Sciatic nerve (tissue), 2 donors: Measurements from ENCODE around the gene ERN1. TPM values are rescaled to one million over a fixed set of nuclear protein-coding genes. Genes with fewer than 3 reads are reported as not detected.
"Not testable (repeated sequence)": the region's sequence is repeated elsewhere in the genome, so short reads cannot be mapped to it uniquely, and the experiment has no call there.

Experiments
- ATAC-seq: fragments of 200-7000 bp; cut with Tn5 transposase; one replicate; pipeline ENCODE4 v1.9.1; 2020; ENCODE audit warnings: mild to moderate bottlenecking, moderate library complexity
- DNase-seq: peaks from one replicate; pipeline ENCODE4 v3.0.0-alpha.2; 2020; ENCODE audit warnings: low spot score
- intact Hi-C: fragments of 100-400 bp; cut with DNase I; formaldehyde crosslinking; loops from one replicate; pipeline ENCODE4 v1.14.2; 2022
- total RNA-seq: library from RNA; stranded (reverse); fragmentation: NEBNext Ultra II Directional; extraction: Animal tissue kit (Norgen Biotek cat#: 25700); gene quantifications from one replicate; pipeline ENCODE4 v1.2.1, GENCODE V29; 2021
- donor health status: DM: no; HTN: no; CAD: no.
- donor health status: DM: no; HTN: no; CAD: no.

Gene ERN1
- 22.2 TPM for total RNA-seq

DNA sequence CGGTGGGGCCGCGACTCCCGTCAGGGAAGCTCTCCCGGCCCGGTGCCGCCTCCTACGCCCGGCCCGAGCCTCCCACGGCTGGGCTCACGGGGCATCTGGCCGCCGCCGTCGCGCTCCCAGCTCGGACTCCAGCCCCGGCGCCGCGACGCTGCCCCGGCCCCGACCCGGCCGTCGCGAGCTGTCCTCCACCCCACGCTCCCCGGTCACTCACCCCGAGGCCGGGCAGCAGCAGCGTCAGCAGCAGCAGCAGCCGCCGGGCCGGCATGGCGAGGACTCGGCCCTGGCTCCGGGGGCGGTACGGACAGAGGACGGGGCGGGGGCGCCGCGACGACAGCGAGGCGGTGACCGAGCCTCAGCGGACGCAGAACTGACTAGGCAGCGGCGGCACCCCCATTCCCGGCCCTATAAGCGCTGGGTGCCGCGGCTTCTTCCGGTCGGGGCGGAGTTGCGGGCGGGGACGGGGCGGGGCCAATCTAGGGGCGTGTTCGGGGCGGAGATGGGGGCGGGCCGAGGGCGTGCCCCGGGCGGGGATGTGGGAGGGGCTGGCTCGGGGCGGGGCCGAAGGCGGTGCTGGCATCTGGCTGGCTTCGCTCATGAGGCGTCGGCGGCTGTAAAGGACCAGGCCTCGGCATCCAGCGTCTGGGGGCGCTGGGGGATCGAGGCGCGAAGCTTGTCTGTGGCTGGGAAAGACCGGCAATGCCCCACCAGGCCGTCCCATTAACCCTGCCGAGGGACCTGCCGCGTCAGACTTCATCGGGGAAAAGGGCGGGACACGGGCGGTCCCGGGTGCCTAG lies at the start of gene ERN1:
Gene ERN1, minus strand, starts transcription at position 380 of the 794 bp plus-strand sequence. Its CDS starts 115 bp downstream, at position 265.
- ATAC-seq, result peak; percentile 98
- peak; percentile 95 for DNase-seq
- intact Hi-C loops, result loop anchor here (10.0 kb wide), 2 partner anchors 65 to 105 kb away; partner anchors contain the start of gene ICAM2

DNA sequence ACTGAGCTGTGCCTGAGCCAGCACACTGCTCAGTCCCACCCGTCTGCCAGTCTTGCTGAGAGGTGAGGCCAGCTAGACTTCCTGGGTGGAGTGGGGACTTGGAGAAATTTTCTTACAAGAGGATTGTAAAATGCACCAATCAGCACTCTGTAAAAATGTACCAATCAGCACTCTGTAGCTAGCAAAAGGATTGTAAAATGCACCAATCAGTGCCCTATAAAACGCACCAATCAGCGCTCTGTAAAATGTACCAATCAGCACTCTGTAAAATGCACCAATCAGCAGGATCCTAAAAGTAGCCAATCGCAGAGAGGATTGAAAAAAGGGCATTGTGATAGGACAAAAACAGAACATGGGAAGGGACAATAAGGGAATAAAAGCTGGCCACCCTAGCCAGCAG lies 49.1 kb upstream of the ERN1 start:
- intact Hi-C loops, DNase-seq, ATAC-seq: not testable (repeated sequence)

DNA sequence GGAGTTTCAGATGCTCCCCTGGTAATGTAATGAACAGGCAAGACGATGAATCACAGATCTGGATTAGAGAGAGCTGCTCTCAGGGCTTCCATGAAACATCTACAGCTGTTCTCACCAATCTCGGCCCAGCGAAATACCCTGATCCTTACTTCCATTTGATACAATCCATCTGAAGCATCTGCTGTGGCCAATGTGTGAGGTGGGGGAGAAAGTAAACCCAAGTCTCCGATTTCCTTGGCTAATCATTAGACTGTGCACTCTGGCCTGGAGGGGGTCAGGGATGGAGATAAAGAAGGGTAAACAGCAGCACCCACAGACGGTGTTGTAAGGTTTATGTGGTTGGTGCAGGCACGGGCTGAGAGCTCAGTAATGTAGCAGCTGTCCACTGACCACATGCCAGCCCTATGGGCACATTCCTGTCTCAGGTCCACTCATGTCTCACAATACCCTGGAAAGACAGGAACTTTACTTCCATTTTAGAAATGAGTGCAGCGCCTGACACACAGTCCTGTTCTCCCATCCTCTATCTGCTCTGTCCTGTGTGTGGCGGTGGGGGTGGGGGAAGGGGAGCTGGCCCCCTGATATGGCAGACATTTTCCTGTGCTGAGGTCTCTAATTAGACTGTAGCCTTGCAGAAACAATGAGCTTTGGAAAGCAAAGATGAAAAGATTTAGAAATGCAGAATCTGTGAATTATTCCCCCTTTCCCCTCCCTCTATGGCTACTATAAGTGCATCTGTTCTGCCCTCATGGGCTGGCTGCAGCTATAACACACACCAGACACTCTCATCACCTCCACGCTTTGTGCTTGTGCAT lies 48.3 kb upstream of the ERN1 start:
- DNase-seq, result no peak
- intact Hi-C loops, result no loop called here
- ATAC-seq, result no peak

DNA sequence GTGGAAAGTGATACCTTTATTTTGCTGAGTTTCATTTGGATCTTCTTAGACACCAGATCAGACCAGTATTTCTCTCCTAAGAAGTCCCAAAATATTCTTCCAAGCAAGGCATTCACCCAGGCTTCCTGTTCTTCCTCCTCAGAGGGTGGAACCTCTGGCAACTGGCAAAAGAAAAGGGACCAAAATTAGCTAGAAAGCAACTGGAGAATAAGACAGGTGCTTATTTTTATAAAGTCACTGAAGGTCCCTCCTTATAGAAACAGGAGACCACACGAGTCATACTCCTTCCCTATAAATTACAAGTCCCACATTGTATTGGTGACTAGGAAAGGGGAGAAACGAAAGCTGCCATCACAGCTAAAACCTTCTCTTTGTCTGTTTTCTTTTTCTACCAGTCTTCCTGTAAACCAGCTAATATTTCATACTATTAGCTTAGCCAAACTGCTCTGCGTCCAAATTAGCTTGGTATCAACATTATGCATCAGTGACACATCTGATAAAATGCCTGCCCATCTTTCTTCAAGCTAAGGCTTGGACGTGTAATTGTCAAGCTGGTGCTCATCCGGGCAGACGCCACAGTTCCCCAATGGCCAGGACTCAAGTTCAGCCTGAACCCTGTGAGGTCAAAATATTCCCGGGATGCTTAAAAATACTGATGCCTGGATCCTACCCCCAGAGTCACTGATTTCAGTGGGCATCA lies 47.5 kb upstream of the ERN1 start:
- DNase-seq, result no peak
- intact Hi-C loops, result no loop called here
- ATAC-seq, result no peak

DNA sequence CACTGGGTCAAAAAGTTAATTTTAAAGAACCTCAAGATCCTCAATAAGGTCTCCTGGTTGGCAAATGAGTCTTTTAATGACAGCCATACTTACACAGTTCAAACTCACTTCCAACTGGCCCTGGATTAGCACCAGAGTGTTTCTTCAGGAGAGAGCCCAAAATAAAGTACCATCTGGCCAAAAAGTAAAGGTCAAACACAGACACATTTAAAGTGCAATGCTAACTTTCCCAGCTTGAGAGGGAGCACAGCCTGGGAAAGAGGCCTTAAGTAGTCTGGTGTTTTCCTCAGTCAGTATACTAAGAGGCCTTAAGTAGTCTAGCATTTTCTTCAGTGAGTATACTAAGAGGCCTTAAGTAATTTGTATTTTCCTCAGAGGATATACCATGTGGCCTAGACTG lies 46.6 kb upstream of the ERN1 start:
- ATAC-seq (peak; percentile 74), DNase-seq (no peak)
- intact Hi-C loops, result no loop called here

DNA sequence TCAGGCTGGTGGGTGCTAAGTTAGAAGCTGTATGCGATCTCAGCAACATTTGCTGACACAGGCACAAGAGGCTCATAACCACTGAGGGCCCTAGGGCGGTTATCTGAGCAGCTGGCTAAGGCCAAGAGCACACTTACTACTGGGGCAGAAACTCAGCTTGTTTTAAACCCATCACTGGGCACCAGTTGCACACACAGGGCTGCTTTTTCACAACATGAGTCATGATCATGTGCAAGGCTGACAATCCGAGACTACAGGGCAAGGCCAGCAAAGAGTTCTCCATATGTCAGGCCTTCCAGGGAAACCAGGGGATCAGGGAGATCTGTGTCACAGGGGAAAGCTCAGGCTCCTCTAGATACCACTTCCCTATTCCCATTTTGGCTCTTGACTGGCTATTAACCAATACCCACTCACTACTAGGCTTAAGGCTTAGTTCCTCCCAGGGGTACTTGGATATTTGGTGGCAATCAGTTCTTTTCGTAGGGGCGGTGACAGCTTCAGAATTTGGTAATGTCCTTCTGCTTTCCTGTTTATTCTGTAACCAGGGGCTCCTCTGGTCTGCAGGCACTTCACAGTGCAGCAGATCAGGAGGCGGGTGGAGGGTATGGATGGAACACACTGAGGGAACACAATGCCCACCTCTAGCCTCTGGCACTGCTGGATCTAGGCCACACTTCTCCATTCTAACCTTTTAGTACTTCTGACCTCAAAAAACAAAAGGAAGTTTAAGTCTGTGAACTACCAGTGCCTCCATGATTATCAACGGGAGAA lies 44.9 kb upstream of the ERN1 start:
- peak; percentile 81 for ATAC-seq

DNA sequence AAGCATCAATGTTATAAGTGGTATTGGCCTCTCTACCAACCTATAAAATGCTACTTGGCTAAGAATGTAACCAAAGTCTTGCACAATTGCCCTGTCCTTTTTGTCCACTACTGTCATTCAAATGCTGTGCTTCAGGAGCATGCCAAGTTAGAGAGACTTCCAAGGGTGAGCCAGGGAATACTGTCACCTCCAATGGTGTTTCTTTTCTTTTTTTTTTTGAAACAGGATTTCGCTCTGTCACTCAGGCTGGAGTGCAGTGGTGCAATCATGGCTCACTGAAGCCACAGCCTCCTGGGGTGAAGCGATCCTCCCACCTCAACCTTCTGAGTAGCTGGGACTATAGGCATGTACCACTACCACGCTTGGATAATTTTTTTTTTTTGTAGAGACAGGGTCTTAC lies 43.7 kb upstream of the ERN1 start:
- ATAC-seq, result no peak
- no peak for DNase-seq
- intact Hi-C loops, result no loop called here

More for the DNA sequence above, 44.9 kb upstream of the ERN1 start:
- intact Hi-C loops, result no loop called here
- no peak for DNase-seq

DNA sequence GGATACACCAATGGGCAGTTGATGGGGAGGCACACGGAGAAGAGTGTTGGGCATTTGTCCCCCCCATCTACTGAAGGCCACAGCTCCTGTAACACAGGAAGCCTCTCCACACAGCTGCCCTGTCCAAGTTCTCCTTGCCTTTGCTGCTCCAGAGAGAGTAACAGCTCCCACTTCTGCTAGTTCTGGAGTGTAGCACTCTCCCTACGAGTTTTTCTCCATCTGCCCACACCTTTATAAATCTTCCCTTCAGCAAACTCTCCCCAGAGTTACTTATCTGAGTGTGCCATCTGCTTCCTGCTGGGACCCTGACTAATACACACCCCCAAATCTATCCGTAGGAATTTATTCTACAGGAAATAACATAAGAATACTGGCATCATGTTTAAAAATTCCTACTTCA lies 42.6 kb upstream of the ERN1 start:
- ATAC-seq (no peak), DNase-seq (no peak)
- intact Hi-C loops, result no loop called here

DNA sequence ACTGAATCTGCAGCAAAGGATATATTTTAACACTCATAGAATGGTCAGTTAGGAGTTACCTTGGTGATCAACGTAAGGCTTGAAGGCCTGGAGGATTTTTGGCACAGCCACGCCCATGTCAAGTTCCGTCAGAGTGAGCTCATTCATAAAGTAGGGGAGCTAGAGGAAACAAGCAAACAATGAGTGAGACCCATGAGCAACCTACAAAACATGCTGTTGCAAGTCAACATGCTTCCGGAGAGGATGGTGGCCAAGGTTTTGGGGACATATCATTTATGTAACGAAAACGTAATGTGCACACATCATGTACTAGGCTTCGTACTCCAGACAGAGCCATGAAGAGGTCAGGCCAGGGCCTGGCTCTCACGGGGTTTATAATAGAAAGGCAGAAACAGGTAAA lies 41.1 kb upstream of the ERN1 start:
- DNase-seq, result no peak
- intact Hi-C loops, result no loop called here
- no peak for ATAC-seq

DNA sequence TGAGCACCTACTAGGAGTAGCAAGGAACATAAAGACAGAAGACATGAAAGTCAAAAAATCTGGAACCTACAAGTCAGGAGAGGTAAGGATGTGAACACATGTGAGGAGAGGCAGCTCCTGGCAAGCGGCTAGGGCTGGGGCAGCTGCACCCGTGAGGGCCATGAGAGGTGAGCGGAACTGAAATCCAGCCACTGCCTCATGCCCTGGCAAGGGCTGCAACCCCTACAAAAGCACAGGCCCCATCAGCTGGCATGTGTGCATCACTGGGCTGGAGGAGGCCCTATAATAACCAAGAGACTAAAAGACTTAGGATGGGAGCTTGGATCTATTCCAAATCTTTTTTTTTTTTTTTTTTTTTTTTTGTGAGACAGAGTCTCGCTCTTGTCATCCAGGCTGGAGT lies 40.3 kb upstream of the ERN1 start:
- ATAC-seq (no peak), DNase-seq (no peak)
- intact Hi-C loops, result no loop called here

DNA sequence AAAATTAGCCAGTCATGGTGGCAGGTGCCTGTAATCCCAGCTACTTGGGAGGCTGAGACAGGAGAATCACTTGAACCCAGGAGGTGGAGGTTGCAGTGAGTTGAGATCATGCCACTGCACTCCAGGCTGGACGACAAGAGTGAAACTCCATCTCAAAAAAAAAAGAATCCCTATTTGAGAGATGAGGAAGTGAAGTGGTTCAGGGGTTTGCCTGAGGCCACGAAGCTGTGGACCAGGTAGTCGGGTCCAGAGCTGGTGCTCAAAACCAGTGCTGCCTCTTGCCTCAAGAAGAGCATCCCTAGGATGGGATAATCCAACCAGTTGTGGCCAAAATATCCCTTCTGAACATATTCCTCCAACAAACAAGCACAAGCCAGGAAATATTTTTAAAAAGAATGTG lies 37.7 kb upstream of the ERN1 start:
- ATAC-seq, intact Hi-C loops, DNase-seq: not testable (repeated sequence)

DNA sequence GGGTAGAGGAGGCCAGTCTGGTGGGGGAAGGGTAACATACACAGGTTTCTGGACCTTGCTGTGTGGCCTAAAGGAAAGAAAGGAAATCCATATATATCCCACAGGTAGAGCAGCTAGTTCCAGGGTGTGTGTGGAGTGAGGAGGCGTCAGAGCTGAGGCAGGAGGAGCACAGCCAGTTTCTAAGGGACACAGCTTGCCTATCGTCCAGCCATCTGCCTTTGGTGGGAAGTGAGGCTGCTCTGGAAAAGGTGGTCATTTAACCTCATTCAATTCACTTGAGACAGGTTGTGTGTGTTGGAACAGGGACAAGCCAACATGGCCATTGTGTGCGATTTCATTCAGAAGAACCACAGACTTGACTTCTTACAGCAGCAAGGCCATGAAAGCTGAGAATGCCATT lies 36.9 kb upstream of the ERN1 start:
- ATAC-seq (no peak), DNase-seq (peak; percentile 13)
- intact Hi-C loops, result no loop called here

DNA sequence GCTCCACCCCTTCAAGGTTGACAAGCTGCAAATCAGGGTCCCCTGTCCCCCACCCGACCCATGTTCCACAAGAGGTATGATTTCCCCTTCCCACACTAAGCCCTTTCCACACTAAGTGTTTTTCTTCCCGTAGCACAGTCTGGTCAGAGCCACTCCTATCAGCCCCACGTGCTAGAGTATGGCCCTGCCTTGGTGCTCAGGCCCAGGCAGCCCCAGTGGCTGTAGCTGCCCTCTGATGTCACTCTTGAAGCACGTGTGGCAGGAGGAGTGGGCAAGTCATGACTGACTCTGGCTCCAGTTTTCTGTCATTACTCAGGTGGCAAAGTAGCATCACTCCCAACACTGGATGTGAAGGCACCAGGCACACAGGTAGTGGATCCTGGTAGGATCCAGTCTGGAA lies 35.4 kb upstream of the ERN1 start:
- no peak for ATAC-seq
- intact Hi-C loops, result no loop called here
- DNase-seq, result no peak

DNA sequence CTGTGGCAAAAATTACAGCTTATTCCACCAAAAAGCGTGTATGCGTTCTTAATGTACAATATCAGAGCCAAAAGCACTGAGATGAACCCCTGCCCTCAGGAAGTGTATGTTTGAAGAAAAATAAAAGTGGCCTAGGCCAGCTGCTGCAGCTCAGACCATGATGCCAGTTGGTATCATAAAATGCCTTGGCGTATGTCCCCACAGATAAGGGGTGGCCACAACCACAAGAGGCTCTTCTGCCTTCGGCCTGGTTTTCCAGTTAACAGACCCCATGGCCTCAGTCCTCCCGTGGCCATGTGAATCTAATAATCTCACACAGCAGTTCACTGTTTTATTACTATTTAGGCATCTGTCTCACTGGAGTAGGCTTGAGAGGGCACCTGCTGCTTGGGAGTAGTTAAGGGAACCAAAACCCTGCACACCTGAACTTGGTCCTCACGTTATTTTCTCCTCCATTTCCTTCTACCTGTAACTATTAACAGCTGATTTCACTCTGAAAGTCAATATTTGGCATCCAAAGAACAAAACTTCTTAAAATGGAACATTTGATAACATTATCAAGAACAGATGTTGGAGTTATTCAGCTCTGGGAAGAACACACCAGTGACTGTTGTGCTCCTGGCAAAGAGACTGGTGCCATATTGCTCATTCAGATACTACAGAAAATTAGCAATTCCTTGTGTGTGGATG lies 34.8 kb upstream of the ERN1 start:
- no peak for ATAC-seq
- DNase-seq, result peak; percentile 26
- intact Hi-C loops, result no loop called here

DNA sequence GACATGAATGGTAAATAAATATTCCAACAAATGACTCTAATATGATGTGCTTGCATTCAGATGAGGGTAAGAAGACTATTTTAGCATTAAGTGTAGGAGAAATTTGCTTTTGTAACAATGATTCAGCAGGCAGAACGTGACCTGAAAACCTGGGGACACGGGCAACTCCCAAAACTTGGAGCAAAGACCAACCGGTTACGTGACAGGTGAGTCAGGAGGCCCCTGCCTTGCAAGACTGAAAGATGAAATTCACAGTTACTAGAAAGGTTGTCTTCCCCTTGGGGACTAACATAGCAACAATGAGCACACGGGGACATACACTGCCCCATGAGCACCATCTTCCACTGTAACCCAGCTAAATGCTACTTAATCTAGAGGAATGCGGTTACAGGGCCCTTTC lies 33.5 kb upstream of the ERN1 start:
- DNase-seq (peak; percentile 33), ATAC-seq (no peak)
- intact Hi-C loops, result no loop called here

DNA sequence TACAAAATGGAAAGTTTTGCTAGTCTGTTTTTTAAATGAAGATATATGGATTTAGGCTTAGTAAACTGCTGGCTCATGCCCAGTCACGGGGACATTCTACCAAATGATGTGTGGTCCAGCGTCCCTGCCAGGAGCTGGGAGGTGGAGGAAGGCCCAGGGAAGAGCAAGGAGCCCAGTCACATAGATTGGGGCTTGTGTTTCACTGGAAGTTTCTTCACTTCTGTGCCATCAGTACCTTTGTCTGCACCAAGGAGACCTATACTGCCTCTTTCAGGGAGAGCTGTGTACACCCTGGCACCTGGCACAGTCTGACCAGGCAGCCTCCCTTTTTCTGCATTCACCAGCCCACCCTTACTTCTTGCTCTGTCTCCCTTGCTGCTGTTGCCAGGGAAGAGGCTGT lies 32.6 kb upstream of the ERN1 start:
- intact Hi-C loops, result no loop called here
- DNase-seq, result peak; percentile 21
- ATAC-seq, result no peak

DNA sequence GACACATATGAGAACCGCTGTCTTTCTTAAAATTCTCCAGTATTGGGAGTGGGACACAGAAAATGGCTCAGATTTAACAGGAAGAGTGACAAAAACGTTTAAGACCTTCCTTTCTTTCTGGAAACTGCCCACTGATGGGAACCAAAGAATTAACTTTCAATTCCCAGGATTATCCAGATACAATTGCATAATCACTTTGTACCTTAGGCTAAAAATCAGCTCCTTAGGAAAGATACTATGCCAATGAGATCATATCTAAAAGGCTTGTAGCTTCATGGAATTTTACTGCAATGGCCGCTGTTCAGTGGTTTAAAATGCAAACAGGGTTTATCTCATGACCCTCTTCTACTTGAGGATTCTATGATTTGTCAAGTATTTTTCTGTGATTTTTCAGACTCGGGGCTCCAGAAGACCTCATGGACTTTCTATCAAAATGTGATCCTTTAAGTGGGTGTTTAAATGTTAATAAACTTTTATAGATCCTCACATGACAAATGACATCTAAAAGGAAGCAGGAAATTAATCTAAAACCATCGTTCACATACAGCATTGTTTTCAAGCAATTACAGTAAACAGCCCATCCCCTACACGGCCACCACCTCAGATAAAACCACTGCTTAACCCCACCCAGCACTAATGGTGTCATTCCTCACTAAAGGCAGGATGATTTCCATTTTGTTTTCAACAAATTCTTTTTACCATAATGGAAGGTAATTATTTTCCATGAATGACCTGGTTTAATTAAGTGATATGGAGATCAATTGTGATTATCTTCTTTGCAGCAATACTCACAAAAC lies 31.6 kb upstream of the ERN1 start:
- ATAC-seq, result no peak
- intact Hi-C loops, result no loop called here
- DNase-seq, result no peak

DNA sequence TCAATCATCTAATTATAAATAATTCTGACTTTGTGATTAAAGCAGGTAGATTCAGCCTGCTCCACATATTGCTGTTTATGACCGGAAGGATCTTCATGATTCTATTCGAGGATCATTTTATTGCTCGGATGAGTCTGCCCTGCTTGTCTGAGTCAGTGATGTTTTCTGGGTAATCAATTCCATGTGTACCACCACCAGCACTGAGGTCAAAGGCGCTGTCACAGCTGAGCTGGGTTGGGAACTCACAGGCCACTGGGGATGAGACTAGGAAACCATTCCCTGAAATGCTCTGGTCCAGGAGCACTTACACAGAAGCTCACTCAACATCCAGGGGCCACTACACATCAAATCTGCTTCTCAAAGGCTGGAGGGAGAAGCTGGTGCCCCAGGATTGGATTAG lies 30.4 kb upstream of the ERN1 start:
- ATAC-seq, result no peak
- intact Hi-C loops, result no loop called here
- no peak for DNase-seq
